Measurements from ENCODE around the gene PKD1. TPM values are rescaled to one million over a fixed set of nuclear protein-coding genes. Genes with fewer than 3 reads are reported as not detected.
"Not testable (repeated sequence)": the region's sequence is repeated elsewhere in the genome, so short reads cannot be mapped to it uniquely, and the experiment has no call there.

The PKD1 gene
- total RNA-seq, 1 donor from 2014 or later: 97.8 TPM

DNA sequence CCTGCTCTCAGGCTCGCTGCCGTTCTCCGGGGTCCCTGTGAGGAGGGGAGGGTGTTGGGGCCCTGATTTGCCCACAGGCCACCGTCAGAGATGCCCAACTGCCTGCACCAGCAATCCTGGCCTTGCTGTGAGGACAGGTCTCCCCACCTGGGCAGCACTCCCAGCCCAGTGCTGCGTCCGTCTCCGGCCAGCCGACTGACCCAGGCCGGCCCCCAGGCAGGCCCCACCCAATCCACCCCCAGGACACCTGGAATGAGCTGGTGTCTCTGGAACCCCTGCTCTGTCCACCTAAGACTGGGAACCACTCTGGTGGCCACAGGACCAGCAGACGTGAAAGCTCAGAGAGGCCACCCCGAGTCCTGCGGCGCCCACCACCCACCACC is 20.1 kb downstream of the PKD1 start:
- H3K4me1 Mint-ChIP-seq (ENCODE audit: low read depth): no peaks in the 10 kb centered on the region
- H3K36me3 Mint-ChIP-seq (ENCODE audit: insufficient read depth): peaks cover 1% of the 10 kb centered on the region
- no peak overlapping the region for H3K27ac Mint-ChIP-seq
- TF ChIP-seq, protein P1, sequence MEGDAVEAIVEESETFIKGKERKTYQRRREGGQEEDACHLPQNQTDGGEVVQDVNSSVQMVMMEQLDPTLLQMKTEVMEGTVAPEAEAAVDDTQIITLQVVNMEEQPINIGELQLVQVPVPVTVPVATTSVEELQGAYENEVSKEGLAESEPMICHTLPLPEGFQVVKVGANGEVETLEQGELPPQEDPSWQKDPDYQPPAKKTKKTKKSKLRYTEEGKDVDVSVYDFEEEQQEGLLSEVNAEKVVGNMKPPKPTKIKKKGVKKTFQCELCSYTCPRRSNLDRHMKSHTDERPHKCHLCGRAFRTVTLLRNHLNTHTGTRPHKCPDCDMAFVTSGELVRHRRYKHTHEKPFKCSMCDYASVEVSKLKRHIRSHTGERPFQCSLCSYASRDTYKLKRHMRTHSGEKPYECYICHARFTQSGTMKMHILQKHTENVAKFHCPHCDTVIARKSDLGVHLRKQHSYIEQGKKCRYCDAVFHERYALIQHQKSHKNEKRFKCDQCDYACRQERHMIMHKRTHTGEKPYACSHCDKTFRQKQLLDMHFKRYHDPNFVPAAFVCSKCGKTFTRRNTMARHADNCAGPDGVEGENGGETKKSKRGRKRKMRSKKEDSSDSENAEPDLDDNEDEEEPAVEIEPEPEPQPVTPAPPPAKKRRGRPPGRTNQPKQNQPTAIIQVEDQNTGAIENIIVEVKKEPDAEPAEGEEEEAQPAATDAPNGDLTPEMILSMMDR (IDR thresholded peaks at IDR 0.05; ENCODE audit: unreplicated experiment): no peak
- no peaks in the 10 kb centered on the region for H3K9me3 Mint-ChIP-seq (ENCODE audit: low read depth)
- H3K4me3 Mint-ChIP-seq (ENCODE audit: low read depth): no peak overlapping the region
- DNase-seq (ENCODE audit: low spot score, unreplicated experiment): no peak
- no peaks in the 10 kb centered on the region for H3K27me3 Mint-ChIP-seq

DNA sequence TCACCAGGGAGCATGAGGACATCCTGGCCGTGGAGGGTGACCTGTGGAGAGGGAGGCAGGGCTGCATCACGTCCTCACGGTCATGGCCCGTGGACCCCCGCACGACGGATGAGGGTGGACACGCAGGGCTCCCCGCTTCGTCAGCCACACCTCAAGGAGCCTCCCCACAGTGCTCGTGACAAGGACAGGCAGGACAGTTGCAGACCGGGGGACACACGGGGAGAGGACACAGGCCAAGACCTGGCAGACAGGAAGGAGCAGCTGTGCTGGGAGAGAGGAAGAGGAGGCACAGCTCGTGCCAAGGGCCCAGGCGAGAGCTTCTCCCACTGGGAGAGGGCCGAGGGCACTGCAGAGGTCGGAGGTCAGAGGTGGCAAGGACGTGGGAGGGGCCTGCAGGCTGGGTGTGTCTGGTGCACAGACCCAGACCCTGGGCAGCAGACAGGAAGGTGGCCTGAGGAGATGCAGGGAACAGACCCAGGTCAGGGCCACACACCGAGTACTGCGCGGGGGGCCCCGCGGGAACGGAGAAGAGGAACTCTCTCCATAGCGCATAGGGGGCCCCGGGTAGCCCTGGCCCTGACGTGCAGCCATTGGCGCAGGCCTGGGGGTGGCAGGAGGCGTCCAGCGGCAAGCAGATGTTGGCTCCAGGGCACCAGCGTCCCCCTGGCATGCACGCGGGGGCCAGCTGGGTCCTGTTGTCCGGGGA is 20.7 kb downstream of the PKD1 start:
- H3K36me3 Mint-ChIP-seq (ENCODE audit: insufficient read depth); H3K27me3 Mint-ChIP-seq; H3K27ac Mint-ChIP-seq; H3K4me3 Mint-ChIP-seq (ENCODE audit: low read depth); H3K9me3 Mint-ChIP-seq (ENCODE audit: low read depth); H3K4me1 Mint-ChIP-seq (ENCODE audit: low read depth); DNase-seq (ENCODE audit: low spot score, unreplicated experiment): not testable (repeated sequence)

DNA sequence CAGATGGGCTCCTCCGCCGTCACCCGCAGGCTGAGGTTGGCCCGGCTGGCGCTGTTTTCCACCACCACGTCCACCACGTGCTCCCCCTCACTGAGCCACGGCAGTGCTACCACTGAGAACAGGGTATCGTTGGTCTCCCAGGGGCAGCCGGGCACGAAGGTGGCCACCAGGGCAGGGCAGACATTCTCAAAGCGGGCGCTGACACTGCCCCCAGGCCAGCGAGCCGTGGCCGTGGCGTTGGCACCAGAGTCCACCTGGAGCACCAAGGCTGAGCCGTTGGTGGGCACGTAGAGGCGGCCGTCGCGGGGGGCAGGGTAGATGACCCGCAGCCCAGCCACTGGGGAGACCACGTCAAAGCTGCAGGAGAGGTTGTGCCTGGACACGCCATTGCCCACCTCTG is 21.5 kb downstream of the PKD1 start:
- not testable (repeated sequence) for H3K9me3 Mint-ChIP-seq (ENCODE audit: low read depth); H3K4me1 Mint-ChIP-seq (ENCODE audit: low read depth); H3K4me3 Mint-ChIP-seq (ENCODE audit: low read depth); H3K27me3 Mint-ChIP-seq; H3K36me3 Mint-ChIP-seq (ENCODE audit: insufficient read depth); DNase-seq (ENCODE audit: low spot score, unreplicated experiment); H3K27ac Mint-ChIP-seq

DNA sequence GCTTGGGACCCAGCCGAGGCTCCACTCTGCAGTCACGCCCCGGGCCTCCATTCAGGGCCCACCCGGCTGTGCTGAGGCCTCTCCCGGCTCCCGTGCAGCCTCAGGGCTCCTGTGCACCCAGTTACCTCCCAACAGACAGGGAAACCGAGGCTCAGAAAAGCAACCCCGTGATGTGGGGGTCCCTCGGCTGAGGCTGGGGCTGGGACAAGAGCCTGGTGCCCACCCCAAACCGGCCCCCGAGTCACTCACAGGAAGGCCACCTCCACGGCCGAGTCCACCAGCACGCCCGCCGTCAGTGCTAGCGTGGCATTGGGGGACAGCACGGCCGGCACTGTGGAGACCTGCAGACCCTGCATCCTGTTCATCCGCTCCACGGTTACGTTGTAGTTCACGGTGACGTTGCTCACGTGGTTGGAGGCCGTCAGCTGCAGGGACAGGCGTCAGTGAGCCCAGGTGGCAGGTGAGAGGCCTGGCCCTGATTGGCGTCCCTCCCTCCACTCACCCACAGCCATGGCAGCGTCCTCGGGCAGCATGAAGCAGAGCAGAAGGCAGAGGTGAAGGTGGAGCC is 23.1 kb downstream of the PKD1 start:
- H3K27ac Mint-ChIP-seq; H3K4me1 Mint-ChIP-seq (ENCODE audit: low read depth); H3K9me3 Mint-ChIP-seq (ENCODE audit: low read depth); H3K4me3 Mint-ChIP-seq (ENCODE audit: low read depth); H3K27me3 Mint-ChIP-seq; H3K36me3 Mint-ChIP-seq (ENCODE audit: insufficient read depth); DNase-seq (ENCODE audit: low spot score, unreplicated experiment): not testable (repeated sequence)

DNA sequence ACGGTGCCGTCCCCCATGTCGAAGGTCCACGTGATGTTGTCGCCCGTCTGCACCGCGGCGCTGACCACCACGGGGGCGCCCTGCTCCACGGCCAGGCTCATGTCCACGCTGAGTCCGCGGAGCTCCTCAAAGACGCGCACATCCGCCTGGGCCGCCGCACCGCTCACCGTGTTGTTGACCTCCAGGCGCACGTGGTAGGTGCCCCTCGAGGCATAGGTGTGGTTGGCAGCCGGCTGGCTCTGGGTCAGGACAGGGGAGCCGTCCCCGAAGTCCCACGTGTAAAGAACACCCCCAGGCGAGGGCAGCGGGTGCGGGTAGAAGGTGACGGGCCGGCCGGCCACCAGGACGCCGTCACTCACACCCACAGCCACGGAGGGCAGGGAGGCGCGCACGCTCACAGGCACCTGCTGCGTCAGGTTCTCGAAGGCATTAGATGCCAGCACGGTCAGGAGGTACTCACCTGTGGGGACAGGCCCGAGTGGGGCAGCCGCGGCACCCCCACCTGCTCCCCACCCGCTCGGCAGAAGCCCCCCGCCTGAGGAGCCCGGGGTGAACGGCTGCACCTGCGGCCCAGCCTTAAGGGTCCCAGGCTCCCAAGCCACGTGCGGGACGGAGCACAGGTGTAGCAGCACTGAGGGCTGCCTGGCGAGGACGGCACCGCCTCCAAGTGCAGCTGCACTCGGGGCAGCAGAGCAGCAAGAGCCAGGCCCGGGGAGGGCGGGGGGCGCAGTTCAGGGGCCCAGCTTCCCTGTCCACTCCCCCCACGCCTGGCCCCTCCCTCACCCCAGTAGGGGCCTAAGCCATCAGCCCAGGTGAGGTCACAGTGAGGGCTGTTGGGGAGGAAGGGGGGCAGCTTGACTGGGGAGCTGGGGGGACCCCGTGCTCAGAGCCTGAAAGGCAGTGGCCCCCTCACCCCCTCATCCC is 24.0 kb downstream of the PKD1 start:
- not testable (repeated sequence) for DNase-seq (ENCODE audit: low spot score, unreplicated experiment); H3K9me3 Mint-ChIP-seq (ENCODE audit: low read depth); H3K4me3 Mint-ChIP-seq (ENCODE audit: low read depth); H3K27me3 Mint-ChIP-seq; H3K4me1 Mint-ChIP-seq (ENCODE audit: low read depth); H3K27ac Mint-ChIP-seq; H3K36me3 Mint-ChIP-seq (ENCODE audit: insufficient read depth)

DNA sequence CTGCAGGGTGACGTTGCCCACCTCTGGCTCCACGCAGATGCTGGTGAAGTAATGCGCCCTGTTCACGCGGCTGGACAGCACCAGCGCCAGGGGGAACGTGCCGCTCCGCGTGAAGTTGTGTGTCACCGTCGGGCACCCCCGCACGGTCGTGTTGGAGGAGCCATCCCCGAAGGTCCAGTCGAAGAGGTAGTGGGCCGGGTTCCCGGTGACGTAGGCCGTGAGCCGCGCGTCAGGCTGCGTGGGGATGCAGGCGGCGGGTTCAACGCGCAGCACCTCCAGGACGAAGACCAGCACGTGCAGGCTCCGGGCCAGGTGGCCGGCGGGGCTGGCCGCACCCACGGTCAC is 24.7 kb downstream of the PKD1 start:
- DNase-seq (ENCODE audit: low spot score, unreplicated experiment); H3K9me3 Mint-ChIP-seq (ENCODE audit: low read depth); H3K36me3 Mint-ChIP-seq (ENCODE audit: insufficient read depth); H3K4me1 Mint-ChIP-seq (ENCODE audit: low read depth); H3K4me3 Mint-ChIP-seq (ENCODE audit: low read depth); H3K27ac Mint-ChIP-seq; H3K27me3 Mint-ChIP-seq: not testable (repeated sequence)

DNA sequence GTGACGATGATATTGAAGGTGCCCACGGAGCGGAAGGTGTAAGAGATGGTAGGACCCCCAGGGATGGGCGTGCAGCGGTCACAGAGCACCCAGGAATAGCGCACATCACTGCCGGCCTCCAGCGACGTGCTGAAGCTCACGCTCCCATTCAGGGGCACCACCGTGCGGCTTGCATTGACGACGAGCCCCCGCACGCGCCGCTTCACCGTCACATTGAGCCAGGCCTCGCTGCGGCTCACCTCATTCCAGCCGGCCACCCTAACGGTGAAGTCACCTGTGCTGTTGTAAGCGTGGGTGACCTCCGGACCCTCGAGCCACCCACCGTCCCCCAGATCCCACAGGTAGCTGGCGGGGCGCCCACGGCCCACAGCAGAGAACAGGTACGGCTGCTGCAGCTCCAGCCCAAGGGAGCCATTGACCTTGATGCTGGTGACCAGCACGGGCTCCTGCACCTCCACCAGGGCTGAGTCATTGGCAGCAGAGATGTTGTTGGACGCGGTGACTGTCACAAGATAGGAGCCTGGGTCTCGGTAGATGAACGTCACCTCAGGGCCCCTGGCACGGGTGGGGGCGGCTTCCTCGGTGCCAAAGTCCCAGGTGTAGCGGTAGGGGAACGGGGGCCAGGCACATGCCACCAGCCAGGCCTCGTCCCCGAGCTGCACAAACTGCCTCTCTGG is 25.2 kb downstream of the PKD1 start:
- not testable (repeated sequence) for DNase-seq (ENCODE audit: low spot score, unreplicated experiment); H3K4me3 Mint-ChIP-seq (ENCODE audit: low read depth); H3K9me3 Mint-ChIP-seq (ENCODE audit: low read depth); H3K36me3 Mint-ChIP-seq (ENCODE audit: insufficient read depth); H3K27me3 Mint-ChIP-seq; H3K4me1 Mint-ChIP-seq (ENCODE audit: low read depth); H3K27ac Mint-ChIP-seq

DNA sequence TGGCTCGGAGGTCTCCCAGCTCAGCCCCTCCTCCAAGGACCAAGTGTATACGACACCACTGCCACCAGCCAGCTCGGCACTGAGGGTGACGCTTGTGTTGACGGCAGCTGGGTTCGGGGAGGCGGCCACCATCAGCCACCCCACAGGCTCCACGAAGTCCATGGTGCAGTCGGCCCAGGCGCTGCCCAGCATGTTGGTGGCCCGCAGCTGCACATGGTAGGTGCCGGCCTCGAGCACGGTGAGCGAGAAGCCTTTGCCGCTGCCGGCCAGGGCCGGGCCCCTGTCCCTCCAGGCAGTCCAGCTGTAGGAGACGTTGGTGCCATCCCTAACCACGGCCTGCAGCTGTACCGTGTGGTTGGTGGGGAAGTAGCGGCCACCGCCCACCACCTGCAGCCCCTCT is 25.8 kb downstream of the PKD1 start:
- DNase-seq (ENCODE audit: low spot score, unreplicated experiment); H3K36me3 Mint-ChIP-seq (ENCODE audit: insufficient read depth); H3K27ac Mint-ChIP-seq; H3K4me3 Mint-ChIP-seq (ENCODE audit: low read depth); H3K27me3 Mint-ChIP-seq; H3K9me3 Mint-ChIP-seq (ENCODE audit: low read depth); H3K4me1 Mint-ChIP-seq (ENCODE audit: low read depth): not testable (repeated sequence)

DNA sequence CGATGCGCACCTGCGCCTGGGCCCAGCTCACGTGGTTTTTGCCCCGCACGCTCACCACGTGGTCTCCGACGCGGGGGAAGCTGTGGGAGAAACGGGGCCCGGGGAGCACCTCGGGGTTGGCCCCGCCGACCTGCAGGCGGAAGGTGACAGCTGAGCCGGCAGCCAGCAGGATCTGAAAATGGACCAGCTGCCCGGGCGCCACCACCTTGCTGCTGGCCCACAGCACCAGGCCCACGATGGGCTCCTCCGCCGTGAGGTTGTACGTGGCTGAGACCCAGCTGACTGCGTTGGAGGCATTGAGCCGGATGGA is 26.5 kb downstream of the PKD1 start:
- H3K9me3 Mint-ChIP-seq (ENCODE audit: low read depth); H3K27me3 Mint-ChIP-seq; H3K36me3 Mint-ChIP-seq (ENCODE audit: insufficient read depth); DNase-seq (ENCODE audit: low spot score, unreplicated experiment); H3K4me1 Mint-ChIP-seq (ENCODE audit: low read depth); H3K4me3 Mint-ChIP-seq (ENCODE audit: low read depth); H3K27ac Mint-ChIP-seq: not testable (repeated sequence)

DNA sequence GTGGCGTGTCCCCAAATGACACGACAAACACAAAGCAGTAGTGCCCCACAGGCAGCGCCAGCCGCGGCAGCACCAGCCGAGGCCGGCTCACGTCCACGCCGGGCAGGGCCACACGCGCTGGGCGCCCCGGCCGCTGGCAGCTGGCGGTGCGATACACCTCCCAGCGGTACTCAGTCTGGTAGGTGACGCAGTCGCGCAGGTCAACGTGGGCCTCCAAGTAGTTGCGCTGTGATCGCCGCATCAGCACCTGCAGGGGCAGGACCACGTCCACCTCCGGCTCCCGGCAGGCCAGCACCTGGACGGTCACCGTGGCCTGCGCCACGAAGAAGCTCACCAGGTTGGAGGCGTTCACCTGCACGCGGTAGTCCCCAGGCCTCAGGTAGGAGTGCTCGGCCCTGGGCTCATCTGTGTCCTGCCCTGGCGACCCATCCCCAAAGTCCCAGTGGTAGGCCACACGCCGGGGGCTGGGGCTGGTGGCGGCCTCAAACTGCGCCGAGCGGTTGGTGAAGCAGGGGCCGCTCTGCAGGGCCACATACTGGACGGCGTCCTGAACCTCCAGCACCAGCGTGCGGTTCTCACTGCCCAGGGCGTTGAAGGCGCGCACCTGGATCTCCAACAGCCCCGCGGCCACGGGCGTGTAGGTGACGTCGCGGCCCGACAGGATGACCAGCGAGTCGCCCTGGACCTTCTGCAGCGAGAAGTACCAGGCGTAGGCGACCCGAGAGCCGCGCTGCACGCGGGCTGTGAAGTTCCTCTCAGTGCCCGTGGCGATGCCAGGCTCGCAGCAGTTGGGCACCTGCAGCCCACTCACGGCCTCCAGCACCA is 27.0 kb downstream of the PKD1 start:
- not testable (repeated sequence) for DNase-seq (ENCODE audit: low spot score, unreplicated experiment); H3K9me3 Mint-ChIP-seq (ENCODE audit: low read depth); H3K36me3 Mint-ChIP-seq (ENCODE audit: insufficient read depth); H3K27me3 Mint-ChIP-seq; H3K4me3 Mint-ChIP-seq (ENCODE audit: low read depth); H3K4me1 Mint-ChIP-seq (ENCODE audit: low read depth); H3K27ac Mint-ChIP-seq

DNA sequence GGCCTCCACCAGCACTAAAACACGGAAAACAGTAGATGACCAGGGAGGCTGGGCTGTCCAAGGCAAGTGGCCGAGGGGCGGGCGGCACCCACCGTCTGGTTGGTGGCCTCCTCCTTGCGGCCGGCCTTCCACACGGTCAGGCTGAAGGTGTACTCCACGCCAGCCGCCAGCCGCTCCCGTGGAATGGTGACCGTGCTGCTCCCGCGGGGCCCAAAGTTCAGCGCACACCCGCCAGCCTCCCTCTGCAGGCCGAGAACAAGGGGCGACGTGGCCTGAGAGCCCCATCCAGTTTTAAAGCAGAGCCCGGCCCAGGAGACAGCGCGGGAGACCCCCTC is 27.9 kb downstream of the PKD1 start:
- not testable (repeated sequence) for H3K4me1 Mint-ChIP-seq (ENCODE audit: low read depth); DNase-seq (ENCODE audit: low spot score, unreplicated experiment); H3K27me3 Mint-ChIP-seq; H3K4me3 Mint-ChIP-seq (ENCODE audit: low read depth); H3K9me3 Mint-ChIP-seq (ENCODE audit: low read depth); H3K27ac Mint-ChIP-seq; H3K36me3 Mint-ChIP-seq (ENCODE audit: insufficient read depth)
